HG03575 (cell line): ENCODE results near the gene TIGAR.

Experiments
- ATAC-seq: cut with Tn5 transposase; IDR thresholded peaks from one replicate; pipeline ENCODE4 v1.9.1; 2021; ENCODE audit not compliant: unreplicated experiment, insufficient number of reproducible peaks, low FRiP score; ENCODE audit errors: extremely low read depth

Gene TIGAR

GRCh38 chr12:4282103-4282891 lies 38.7 kb upstream of the TIGAR start:
- ATAC-seq: no peak

GRCh38 chr12:4282892-4283511 lies 38.0 kb upstream of the TIGAR start:
- ATAC-seq: no peak

GRCh38 chr12:4283512-4284255 lies 37.3 kb upstream of the TIGAR start:
- no peak for ATAC-seq

GRCh38 chr12:4284306-4284705 lies 36.7 kb upstream of the TIGAR start:
- no peak for ATAC-seq

GRCh38 chr12:4285070-4285469 lies 35.9 kb upstream of the TIGAR start:
- no peak for ATAC-seq

GRCh38 chr12:4286228-4286627 lies 34.8 kb upstream of the TIGAR start:
- no peak for ATAC-seq

- no peak for ATAC-seq
Observed at GRCh38 chr12:4286771-4287317, 34.2 kb upstream of the TIGAR start.

GRCh38 chr12:4287325-4288211 lies 33.4 kb upstream of the TIGAR start:
- ATAC-seq: no peak

GRCh38 chr12:4288296-4289131 lies 32.5 kb upstream of the TIGAR start:
- ATAC-seq: no peak

GRCh38 chr12:4289231-4289878 lies 31.7 kb upstream of the TIGAR start:
- ATAC-seq: no peak

GRCh38 chr12:4289998-4290790 lies 30.8 kb upstream of the TIGAR start:
- ATAC-seq: no peak

- ATAC-seq: no peak
Observed at GRCh38 chr12:4292341-4293073, 28.5 kb upstream of the TIGAR start.

- ATAC-seq: no peak
Observed at GRCh38 chr12:4293299-4293965, 27.6 kb upstream of the TIGAR start.

GRCh38 chr12:4293966-4294505 lies 27.0 kb upstream of the TIGAR start:
- no peak for ATAC-seq

- ATAC-seq: no peak
Observed at GRCh38 chr12:4296751-4297150, 24.3 kb upstream of the TIGAR start.
